ENCODE measurements around the gene POLRMT. TPM values are rescaled to one million over a fixed set of nuclear protein-coding genes. Genes with fewer than 3 reads are reported as not detected.

The POLRMT gene
- total and polyA plus RNA-seq, 12 donors = 26.3 to 371 (median 43.8) TPM

DNA sequence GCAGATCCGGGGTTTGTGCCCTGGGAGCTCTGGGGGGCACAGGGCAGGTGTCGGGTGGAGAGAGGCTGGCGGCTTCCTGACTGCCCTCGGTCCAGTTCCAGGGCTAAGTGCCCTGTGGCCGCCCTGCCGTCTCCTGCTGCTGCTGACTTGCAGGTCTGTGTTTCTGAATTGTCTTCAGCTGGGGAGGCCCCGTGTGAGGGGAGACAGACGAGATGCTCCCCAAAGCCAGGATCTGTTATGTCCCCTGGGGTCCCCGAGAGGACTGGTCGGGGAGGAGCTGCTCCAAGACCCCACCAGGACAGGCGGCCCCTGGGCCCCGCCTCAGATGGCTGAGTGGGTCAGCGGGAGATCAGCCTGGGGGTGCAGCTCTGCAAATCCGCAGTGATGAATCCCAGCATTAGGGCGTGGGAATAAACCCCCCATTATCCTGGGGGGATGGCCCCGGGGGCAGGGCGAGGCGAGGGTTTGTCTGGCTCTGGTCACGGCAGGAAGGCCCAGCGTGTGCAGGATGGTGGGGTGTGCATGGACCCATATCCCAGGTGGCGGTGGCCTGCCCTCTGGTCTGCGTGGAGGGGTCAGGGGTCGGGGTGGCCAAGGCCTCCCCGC, 39.0 kb downstream of the POLRMT start:
- Histone ChIP-seq H3K9me3 (replicated peaks in 1 of 3) (no peaks in the 10 kb centered on the region), H3K36me3 (replicated peaks in 1 of 2) (no peaks in the 10 kb centered on the region), H3K27me3 (peaks cover 11% of the 10 kb centered on the region), H3K27ac (no peak overlapping the region), H3K4me1 (replicated peaks in 1 of 2) (peaks cover 0 to 10% of the 10 kb centered on the region in 2 donors), H3K4me3 (no peak overlapping the region)
- no peak for DNase-seq
- no peak for TF ChIP-seq POLR2A (IDR thresholded peaks at IDR 0.05)
- TF ChIP-seq, protein P1, sequence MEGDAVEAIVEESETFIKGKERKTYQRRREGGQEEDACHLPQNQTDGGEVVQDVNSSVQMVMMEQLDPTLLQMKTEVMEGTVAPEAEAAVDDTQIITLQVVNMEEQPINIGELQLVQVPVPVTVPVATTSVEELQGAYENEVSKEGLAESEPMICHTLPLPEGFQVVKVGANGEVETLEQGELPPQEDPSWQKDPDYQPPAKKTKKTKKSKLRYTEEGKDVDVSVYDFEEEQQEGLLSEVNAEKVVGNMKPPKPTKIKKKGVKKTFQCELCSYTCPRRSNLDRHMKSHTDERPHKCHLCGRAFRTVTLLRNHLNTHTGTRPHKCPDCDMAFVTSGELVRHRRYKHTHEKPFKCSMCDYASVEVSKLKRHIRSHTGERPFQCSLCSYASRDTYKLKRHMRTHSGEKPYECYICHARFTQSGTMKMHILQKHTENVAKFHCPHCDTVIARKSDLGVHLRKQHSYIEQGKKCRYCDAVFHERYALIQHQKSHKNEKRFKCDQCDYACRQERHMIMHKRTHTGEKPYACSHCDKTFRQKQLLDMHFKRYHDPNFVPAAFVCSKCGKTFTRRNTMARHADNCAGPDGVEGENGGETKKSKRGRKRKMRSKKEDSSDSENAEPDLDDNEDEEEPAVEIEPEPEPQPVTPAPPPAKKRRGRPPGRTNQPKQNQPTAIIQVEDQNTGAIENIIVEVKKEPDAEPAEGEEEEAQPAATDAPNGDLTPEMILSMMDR (IDR thresholded peaks at IDR 0.05) = no peak
- WGBS, 4 donors = 80 to 83% (median 81%) methylated on average over 9 to 24 of the region's 24 CpGs
- intact Hi-C loops (cut with DNase I) = loop anchor here in 1 of 2 donors (10.0 kb wide), 1 partner anchor 140 kb away; no protein-coding TSS in a partner anchor

DNA sequence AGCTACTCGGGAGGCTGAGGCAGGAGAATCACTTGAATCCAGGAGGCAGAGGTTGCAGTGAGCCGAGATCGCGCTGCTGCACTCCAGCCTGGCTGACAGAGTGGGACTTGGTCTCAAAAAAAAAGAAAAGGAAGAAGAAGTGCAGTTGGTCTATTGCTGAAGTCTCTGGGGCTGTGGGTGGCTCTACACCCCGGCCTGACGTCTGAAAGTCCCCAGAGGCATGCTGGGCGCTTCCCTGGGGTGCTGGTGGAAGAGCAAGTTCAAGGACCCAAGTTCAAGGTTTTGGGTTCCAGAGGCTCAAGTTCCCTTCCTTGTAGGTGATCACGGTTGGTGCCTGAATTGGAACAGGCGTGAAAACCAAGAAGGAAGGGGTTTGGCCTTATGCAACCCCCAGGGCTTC, 39.8 kb downstream of the POLRMT start:
- DNase-seq = no peak
- peaks cover 0 to 17% of the 10 kb centered on the region in 2 donors for H3K4me1 ChIP-seq (replicated peaks in 1 of 2)
- TF ChIP-seq, protein P1 (IDR thresholded peaks at IDR 0.05) = no peak
- TF ChIP-seq POLR2A (IDR thresholded peaks at IDR 0.05) = no peak
- no peaks in the 10 kb centered on the region for H3K9me3 ChIP-seq (replicated peaks in 1 of 3)
- no peak overlapping the region for H3K27ac ChIP-seq
- peaks cover 18% of the 10 kb centered on the region for H3K27me3 ChIP-seq
- 72 to 80% (median 75%) methylated on average over 6 to 9 of the region's 9 CpGs for WGBS, 4 donors
- no peak overlapping the region for H3K4me3 ChIP-seq
- H3K36me3 ChIP-seq (replicated peaks in 1 of 2) = no peaks in the 10 kb centered on the region
- intact Hi-C loops (cut with DNase I) = loop anchor here in 1 of 2 donors (10.0 kb wide), 1 partner anchor 141 kb away; no protein-coding TSS in a partner anchor

DNA sequence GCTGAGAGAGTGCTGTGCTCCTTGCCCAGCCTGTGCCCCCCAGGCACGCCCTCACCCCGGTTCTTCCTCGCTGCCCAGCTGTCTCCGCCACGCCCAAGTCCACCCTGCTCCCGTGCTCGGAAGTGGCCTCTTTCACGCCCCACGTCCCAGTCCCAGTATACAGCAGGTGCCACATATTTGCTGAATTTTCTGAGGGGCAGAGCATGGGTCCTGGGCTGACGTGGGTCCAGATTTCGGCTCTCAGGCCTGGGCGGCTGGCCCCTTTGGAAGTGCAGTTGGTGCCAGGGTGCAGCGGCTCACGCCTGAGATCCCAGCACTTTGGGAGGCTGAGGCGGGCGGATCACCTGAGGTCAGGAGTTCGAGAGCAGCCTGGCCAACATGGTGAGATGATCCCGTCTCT, 40.3 kb downstream of the POLRMT start:
- no peak for DNase-seq
- Histone ChIP-seq H3K4me3 (no peak overlapping the region), H3K9me3 (replicated peaks in 1 of 3) (no peaks in the 10 kb centered on the region), H3K4me1 (replicated peaks in 1 of 2) (peaks cover 0 to 22% of the 10 kb centered on the region in 2 donors), H3K27me3 (peaks cover 21% of the 10 kb centered on the region), H3K27ac (no peak overlapping the region), H3K36me3 (replicated peaks in 1 of 2) (no peaks in the 10 kb centered on the region)
- TF ChIP-seq, protein P1 (IDR thresholded peaks at IDR 0.05) = no peak
- no peak for TF ChIP-seq POLR2A (IDR thresholded peaks at IDR 0.05)
- intact Hi-C loops (cut with DNase I) = loop anchor here in 1 of 2 donors (10.0 kb wide), 1 partner anchor 142 kb away; no protein-coding TSS in a partner anchor
- 85 to 93% (median 89%) methylated on average over 11 to 18 of the region's 18 CpGs for WGBS, 4 donors

DNA sequence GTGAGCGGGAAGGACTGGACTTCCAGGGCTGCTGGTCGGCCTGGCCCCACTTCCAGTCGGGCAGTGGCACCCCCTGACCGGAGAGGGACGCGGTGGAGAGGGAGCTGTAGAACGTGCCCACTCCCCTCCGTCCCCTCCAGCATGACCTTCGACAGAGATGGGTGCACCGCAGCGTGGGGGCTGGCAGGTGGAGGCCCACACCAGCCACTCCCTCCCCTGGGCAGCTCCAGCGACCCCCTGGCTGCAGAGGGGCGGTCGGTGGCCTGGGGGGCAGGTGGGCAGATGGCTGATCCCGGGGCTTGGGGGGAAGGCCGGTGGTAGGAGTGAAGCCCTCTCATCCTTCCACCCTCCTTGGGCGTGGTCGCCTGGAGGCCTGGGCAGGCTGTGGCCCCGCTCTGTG, 41.2 kb downstream of the POLRMT start:
- TF ChIP-seq, protein P1 (IDR thresholded peaks at IDR 0.05) = no peak
- TF ChIP-seq POLR2A (IDR thresholded peaks at IDR 0.05) = no peak
- Histone ChIP-seq H3K36me3 (replicated peaks in 1 of 2) (no peaks in the 10 kb centered on the region), H3K4me1 (replicated peaks in 1 of 2) (peaks cover 0 to 24% of the 10 kb centered on the region in 2 donors), H3K9me3 (replicated peaks in 1 of 3) (no peaks in the 10 kb centered on the region), H3K4me3 (no peak overlapping the region), H3K27me3 (peaks cover 21% of the 10 kb centered on the region), H3K27ac (no peak overlapping the region)
- DNase-seq = no peak
- WGBS, 4 donors = 82 to 87% (median 83%) methylated on average over 9 to 19 of the region's 19 CpGs
- intact Hi-C loops (cut with DNase I) = loop anchor here in 1 of 2 donors (10.0 kb wide), 1 partner anchor 143 kb away; no protein-coding TSS in a partner anchor

Data from adrenal gland (tissue), 12 donors.